K562 (cell line): Measurements from ENCODE around the gene SCAP. TPM values are rescaled to one million over a fixed set of nuclear protein-coding genes. Genes with fewer than 3 reads are reported as not detected.

ENCODE experiments used
- CHD4 ChIP-seq: fragments of 200-600 bp; sonication (generic); IDR thresholded peaks from 3 replicates; pipeline ENCODE4 v1.6.1; 2012; ENCODE audit warnings: low read depth, mild to moderate bottlenecking, mixed read lengths, low read length, inconsistent platforms; ENCODE audit not compliant: insufficient read depth, insufficient replicate concordance, poor library complexity, severe bottlenecking
- GTF2A2 ChIP-seq: IDR thresholded peaks from 2 replicates; pipeline ENCODE4 v1.6.1; 2016; ENCODE audit warnings: mild to moderate bottlenecking, missing genetic modification characterization, missing compliant biosample characterization
- KDM5B ChIP-seq: fragments of 200-600 bp; sonication (generic); IDR thresholded peaks from 2 replicates; pipeline ENCODE4 v1.6.1; 2012; ENCODE audit warnings: low read depth, mild to moderate bottlenecking, moderate library complexity, low read length, control low read depth, inconsistent platforms; ENCODE audit not compliant: insufficient replicate concordance
- NFIC ChIP-seq: fragments of 450-650 bp; IDR thresholded peaks from 2 replicates; pipeline ENCODE4 v1.6.1; 2017; ENCODE audit warnings: mild to moderate bottlenecking, inconsistent platforms
- POLR2AphosphoS5 ChIP-seq: IDR thresholded peaks from 2 replicates; pipeline ENCODE4 v1.6.1; 2011; ENCODE audit warnings: mild to moderate bottlenecking, low read depth, low read length, moderate library complexity; ENCODE audit not compliant: control insufficient read depth, insufficient read depth
- POU5F1 ChIP-seq: fragments of 150-350 bp; IDR thresholded peaks from 2 replicates; pipeline ENCODE4 v1.6.1; 2014; ENCODE audit warnings: borderline replicate concordance, low read length, low read depth, mild to moderate bottlenecking; ENCODE audit not compliant: partially characterized antibody
- PTTG1 ChIP-seq: fragments of 450-650 bp; IDR thresholded peaks from 2 replicates; pipeline ENCODE4 v1.6.1; 2016; ENCODE audit warnings: low read depth, mild to moderate bottlenecking, missing genetic modification characterization, missing compliant biosample characterization
- SMC3 ChIP-seq: conservative IDR thresholded peaks from 2 replicates; pipeline ENCODE4 v1.6.1; 2011; ENCODE audit warnings: low read depth, low read length, improper control_type of control experiment; ENCODE audit not compliant: insufficient read depth
- TRIM28 ChIP-seq: fragments of 450-650 bp; IDR thresholded peaks from 2 replicates; pipeline ENCODE4 v1.6.1; 2017
- ZEB2 ChIP-seq: fragments of 450-650 bp; IDR thresholded peaks from 2 replicates; pipeline ENCODE4 v1.6.1; 2016
- polyA plus RNA-seq, 8 experiments: library from polyadenylated mRNA; depleted of rRNA in 4 of 8; stranded (reverse) in 5 of 8; unstranded in 3 of 8; fragments of >200 nt; fragmentation: Nextera tagmentation in 2 of 8; fragmentation: Illumina TruSeq in 1 of 8; extraction: Ambion mirVana in 2 of 8; extraction: Trizol in 1 of 8; gene quantifications; 2 replicates each; pipeline versions ENCODE4 v1.2.1 to v1.2.3, GENCODE V29; 2011 to 2014; ENCODE audit warnings: inconsistent platforms in 1 of 8, missing spikeins in 1 of 8
- total RNA-seq, 7 experiments: library from RNA; depleted of rRNA in 6 of 7; stranded (reverse); fragments of >200 nt in 6 of 7; fragmentation: Illumina TruSeq in 2 of 7; extraction: Trizol in 2 of 7; gene quantifications; 2 replicates each; pipeline versions ENCODE4 v1.2.1 to v1.2.3, GENCODE V29; 2011 to 2021; ENCODE audit warnings: low replicate concordance in 1 of 7
- TF ChIP-seq, protein P1 (sequence below): fragments of 450-650 bp; IDR thresholded peaks from 2 replicates; pipeline ENCODE4 v1.6.1; 2016
- TF ChIP-seq, protein P2 (sequence below): fragments of 450-650 bp; formaldehyde crosslinking; IDR thresholded peaks from 2 replicates; pipeline ENCODE4 v1.4.0; 2022; ENCODE audit warnings: mild to moderate bottlenecking, moderate library complexity
- TF ChIP-seq, protein P3 (sequence below): fragments of 250-450 bp; sonication (Bioruptor Pico); IDR thresholded peaks from 2 replicates; pipeline ENCODE4 v1.8.0; 2021; ENCODE audit warnings: mild to moderate bottlenecking, moderate library complexity
- TF ChIP-seq, protein P4 (sequence below): fragments of 250-450 bp; sonication (Bioruptor Pico); IDR thresholded peaks from 2 replicates; pipeline ENCODE4 v1.8.0; 2021; ENCODE audit warnings: borderline replicate concordance, mild to moderate bottlenecking, moderate library complexity; ENCODE audit not compliant: poor library complexity, severe bottlenecking
- TF ChIP-seq, protein P5 (sequence below): IDR thresholded peaks from 2 replicates; pipeline ENCODE4 v1.6.1; 2011; ENCODE audit warnings: borderline replicate concordance, low read depth, mild to moderate bottlenecking, moderate library complexity, low read length; ENCODE audit not compliant: insufficient read depth, poor library complexity, severe bottlenecking
- TF ChIP-seq, protein P6 (sequence below): IDR thresholded peaks from 3 replicates; pipeline ENCODE4 v1.6.1; 2011; ENCODE audit warnings: borderline replicate concordance, mild to moderate bottlenecking, moderate library complexity; ENCODE audit not compliant: insufficient read length; ENCODE audit errors: extremely low read depth

Gene SCAP
- total and polyA plus RNA-seq, 9 of the 15 experiments (the other 6 are each of a cell fraction or from before 2014, with no cell fraction given) = 2.6 to 104 (median 37.8) TPM

DNA sequence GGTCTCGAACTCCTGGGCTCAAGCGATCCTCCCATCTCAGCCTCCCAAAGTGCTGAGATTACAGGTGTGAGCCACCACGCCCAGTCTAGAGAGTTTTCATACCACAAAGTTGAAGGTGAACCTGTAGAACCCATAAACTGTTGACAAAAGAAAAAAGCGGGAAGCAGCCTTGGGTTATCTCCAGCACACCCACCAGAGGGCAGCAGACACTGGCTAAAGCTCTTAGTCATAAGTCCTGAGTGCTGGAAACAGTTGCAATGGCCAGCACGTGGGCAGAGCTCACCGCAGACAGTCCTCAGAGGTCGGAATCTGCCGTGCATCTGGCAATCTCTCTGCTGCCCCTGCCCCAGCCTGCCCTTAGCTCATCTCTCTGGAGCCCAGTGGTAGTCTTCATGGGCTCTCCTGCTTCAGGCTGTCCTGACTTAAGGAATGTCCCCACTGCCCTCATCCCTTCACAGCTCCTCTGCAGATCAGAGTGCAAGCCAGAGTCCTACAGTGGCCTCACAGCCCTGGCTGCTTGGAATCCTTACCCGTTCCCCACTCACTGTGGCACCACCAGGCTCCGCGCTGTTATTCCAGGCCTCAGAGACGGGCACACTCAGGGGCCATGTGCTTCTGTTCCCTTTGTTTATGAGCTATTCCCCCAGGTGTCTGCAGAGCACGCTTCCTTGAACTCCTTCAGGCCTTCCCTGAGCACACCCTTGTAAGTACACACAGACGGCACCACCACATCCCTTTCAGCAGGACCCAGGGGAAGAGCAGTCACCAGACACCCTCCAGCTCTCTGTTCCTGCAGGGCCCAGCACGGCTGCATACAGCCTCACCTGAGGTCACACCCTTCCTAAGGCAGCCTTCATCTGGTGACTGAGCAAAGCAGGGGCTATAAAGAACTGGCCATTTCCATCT lies 46.6 kb upstream of the SCAP start (continued):
- TF ChIP-seq, protein P1, sequence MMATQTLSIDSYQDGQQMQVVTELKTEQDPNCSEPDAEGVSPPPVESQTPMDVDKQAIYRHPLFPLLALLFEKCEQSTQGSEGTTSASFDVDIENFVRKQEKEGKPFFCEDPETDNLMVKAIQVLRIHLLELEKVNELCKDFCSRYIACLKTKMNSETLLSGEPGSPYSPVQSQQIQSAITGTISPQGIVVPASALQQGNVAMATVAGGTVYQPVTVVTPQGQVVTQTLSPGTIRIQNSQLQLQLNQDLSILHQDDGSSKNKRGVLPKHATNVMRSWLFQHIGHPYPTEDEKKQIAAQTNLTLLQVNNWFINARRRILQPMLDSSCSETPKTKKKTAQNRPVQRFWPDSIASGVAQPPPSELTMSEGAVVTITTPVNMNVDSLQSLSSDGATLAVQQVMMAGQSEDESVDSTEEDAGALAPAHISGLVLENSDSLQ = no peak
- 0 out of 2 replicates have a peak, but pooled peaks have one; percentile 39 for TF ChIP-seq ZEB2
- peak; percentile 96 for TF ChIP-seq SMC3
- TF ChIP-seq, protein P2, sequence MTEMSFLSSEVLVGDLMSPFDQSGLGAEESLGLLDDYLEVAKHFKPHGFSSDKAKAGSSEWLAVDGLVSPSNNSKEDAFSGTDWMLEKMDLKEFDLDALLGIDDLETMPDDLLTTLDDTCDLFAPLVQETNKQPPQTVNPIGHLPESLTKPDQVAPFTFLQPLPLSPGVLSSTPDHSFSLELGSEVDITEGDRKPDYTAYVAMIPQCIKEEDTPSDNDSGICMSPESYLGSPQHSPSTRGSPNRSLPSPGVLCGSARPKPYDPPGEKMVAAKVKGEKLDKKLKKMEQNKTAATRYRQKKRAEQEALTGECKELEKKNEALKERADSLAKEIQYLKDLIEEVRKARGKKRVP = no peak
- TF ChIP-seq POU5F1 = peak; percentile 39
- TF ChIP-seq, protein P3, sequence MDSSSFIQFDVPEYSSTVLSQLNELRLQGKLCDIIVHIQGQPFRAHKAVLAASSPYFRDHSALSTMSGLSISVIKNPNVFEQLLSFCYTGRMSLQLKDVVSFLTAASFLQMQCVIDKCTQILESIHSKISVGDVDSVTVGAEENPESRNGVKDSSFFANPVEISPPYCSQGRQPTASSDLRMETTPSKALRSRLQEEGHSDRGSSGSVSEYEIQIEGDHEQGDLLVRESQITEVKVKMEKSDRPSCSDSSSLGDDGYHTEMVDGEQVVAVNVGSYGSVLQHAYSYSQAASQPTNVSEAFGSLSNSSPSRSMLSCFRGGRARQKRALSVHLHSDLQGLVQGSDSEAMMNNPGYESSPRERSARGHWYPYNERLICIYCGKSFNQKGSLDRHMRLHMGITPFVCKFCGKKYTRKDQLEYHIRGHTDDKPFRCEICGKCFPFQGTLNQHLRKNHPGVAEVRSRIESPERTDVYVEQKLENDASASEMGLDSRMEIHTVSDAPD (CRISPR knock-in tag) = no peak
- TF ChIP-seq TRIM28 = no peak
- no peak for TF ChIP-seq PTTG1
- TF ChIP-seq, protein P4, sequence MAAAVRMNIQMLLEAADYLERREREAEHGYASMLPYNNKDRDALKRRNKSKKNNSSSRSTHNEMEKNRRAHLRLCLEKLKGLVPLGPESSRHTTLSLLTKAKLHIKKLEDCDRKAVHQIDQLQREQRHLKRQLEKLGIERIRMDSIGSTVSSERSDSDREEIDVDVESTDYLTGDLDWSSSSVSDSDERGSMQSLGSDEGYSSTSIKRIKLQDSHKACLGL (CRISPR knock-in tag) = no peak
- TF ChIP-seq, protein P5, sequence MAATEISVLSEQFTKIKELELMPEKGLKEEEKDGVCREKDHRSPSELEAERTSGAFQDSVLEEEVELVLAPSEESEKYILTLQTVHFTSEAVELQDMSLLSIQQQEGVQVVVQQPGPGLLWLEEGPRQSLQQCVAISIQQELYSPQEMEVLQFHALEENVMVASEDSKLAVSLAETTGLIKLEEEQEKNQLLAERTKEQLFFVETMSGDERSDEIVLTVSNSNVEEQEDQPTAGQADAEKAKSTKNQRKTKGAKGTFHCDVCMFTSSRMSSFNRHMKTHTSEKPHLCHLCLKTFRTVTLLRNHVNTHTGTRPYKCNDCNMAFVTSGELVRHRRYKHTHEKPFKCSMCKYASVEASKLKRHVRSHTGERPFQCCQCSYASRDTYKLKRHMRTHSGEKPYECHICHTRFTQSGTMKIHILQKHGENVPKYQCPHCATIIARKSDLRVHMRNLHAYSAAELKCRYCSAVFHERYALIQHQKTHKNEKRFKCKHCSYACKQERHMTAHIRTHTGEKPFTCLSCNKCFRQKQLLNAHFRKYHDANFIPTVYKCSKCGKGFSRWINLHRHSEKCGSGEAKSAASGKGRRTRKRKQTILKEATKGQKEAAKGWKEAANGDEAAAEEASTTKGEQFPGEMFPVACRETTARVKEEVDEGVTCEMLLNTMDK = no peak
- TF ChIP-seq, protein P6, sequence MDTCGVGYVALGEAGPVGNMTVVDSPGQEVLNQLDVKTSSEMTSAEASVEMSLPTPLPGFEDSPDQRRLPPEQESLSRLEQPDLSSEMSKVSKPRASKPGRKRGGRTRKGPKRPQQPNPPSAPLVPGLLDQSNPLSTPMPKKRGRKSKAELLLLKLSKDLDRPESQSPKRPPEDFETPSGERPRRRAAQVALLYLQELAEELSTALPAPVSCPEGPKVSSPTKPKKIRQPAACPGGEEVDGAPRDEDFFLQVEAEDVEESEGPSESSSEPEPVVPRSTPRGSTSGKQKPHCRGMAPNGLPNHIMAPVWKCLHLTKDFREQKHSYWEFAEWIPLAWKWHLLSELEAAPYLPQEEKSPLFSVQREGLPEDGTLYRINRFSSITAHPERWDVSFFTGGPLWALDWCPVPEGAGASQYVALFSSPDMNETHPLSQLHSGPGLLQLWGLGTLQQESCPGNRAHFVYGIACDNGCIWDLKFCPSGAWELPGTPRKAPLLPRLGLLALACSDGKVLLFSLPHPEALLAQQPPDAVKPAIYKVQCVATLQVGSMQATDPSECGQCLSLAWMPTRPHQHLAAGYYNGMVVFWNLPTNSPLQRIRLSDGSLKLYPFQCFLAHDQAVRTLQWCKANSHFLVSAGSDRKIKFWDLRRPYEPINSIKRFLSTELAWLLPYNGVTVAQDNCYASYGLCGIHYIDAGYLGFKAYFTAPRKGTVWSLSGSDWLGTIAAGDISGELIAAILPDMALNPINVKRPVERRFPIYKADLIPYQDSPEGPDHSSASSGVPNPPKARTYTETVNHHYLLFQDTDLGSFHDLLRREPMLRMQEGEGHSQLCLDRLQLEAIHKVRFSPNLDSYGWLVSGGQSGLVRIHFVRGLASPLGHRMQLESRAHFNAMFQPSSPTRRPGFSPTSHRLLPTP = no peak
- no peak for TF ChIP-seq GTF2A2 (tag)
- TF ChIP-seq POLR2AphosphoS5 = no peak
- TF ChIP-seq CHD4 = no peak
- no peak for TF ChIP-seq KDM5B
- no peak for TF ChIP-seq NFIC
